HepG2 (cell line): ENCODE measurements around the gene PKD2L2. TPM values are rescaled to one million over a fixed set of nuclear protein-coding genes. Genes with fewer than 3 reads are reported as not detected.
"Not testable (repeated sequence)": the region's sequence is repeated elsewhere in the genome, so short reads cannot be mapped to it uniquely, and the experiment has no call there.

Experiments
- ATAC-seq: fragments of 200-7000 bp; cut with Tn5 transposase; 3 replicates; pipeline ENCODE4 v1.9.1; 2020; ENCODE audit warnings: mild to moderate bottlenecking, moderate library complexity
- BruUV-seq: library from RNA; stranded (reverse); fragments of 400-500 nt; replicated peaks from 2 replicates; lab custom pipeline; 2021; lab: Mats Ljungman, UMichigan
- CTCF ChIA-PET: fragments of 300-600 bp; formaldehyde crosslinking; extraction: SDS; loops from one replicate; lab custom pipeline; 2021; ENCODE audit warnings: low total read pairs, inconsistent platforms, low intra/inter-chr PET ratio; lab: Yijun Ruan, JAX
- POLR2A ChIA-PET: fragments of 350-600 bp; sonication (Branson Sonifier 250); formaldehyde crosslinking; loops from one replicate; lab custom pipeline; 2020; ENCODE audit warnings: antibody characterized with exemption, inconsistent platforms; lab: Yijun Ruan, JAX
- DNase-seq: peaks from one replicate; pipeline ENCODE4 v3.0.0-alpha.2; 2015; ENCODE audit warnings: low spot score
- FAIRE-seq: peaks from 3 replicates; lab custom pipeline; 2011; peaks lifted over from hg19 to GRCh38; lab: Jason Lieb, UNC
- H2AFZ ChIP-seq: one replicate; pipeline ENCODE4 v1.6.1; 2011; ENCODE audit warnings: low read length, inconsistent platforms
- H3K27ac ChIP-seq: fragments of 300-600 bp; 3 replicates; pipeline ENCODE4 v1.8.0; 2011; ENCODE audit warnings: mixed run types, mild to moderate bottlenecking, mixed read lengths, low read length, inconsistent platforms; ENCODE audit not compliant: insufficient read depth; ENCODE audit errors: extremely low read length
- H3K27me3 ChIP-seq, 2 experiments: fragments of 200-600 bp in 1 of 2; 2 replicates in 1 of 2; 3 replicates in 1 of 2; pipeline versions ENCODE4 v1.6.0 to v1.8.0; 2011; ENCODE audit warnings: low read length in 2 of 2, mild to moderate bottlenecking in 2 of 2, moderate library complexity in 2 of 2, inconsistent platforms in 1 of 2; ENCODE audit not compliant: insufficient read depth in 2 of 2, control insufficient read depth in 1 of 2
- H3K36me3 ChIP-seq, 2 experiments: fragments of 200-600 bp in 1 of 2; replicated peaks in 1 of 2; 2 replicates in 1 of 2; 3 replicates in 1 of 2; pipeline versions ENCODE4 v1.5.1 to v1.8.0; 2011; ENCODE audit warnings: low read length in 2 of 2, inconsistent platforms in 1 of 2; ENCODE audit not compliant: insufficient read depth in 2 of 2, control insufficient read depth in 1 of 2
- H3K4me1 ChIP-seq: 2 replicates; pipeline ENCODE4 v1.5.1; 2012; ENCODE audit warnings: low read length, inconsistent platforms; ENCODE audit not compliant: insufficient read depth
- H3K4me2 ChIP-seq: 2 replicates; pipeline ENCODE4 v1.6.0; 2011; ENCODE audit warnings: low read depth, low read length, inconsistent platforms
- H3K4me3 ChIP-seq, 3 experiments: fragments of 200-600 bp in 1 of 3; sonication (generic), shearing (Covaris generic) in 1 of 3; replicated peaks in 1 of 3; 2 replicates each; pipeline ENCODE4 v1.5.1; 2011 to 2016; ENCODE audit warnings: low read length in 3 of 3, inconsistent platforms in 2 of 3, low read depth in 2 of 3, mild to moderate bottlenecking in 2 of 3, control low read depth in 1 of 3, mixed read lengths in 1 of 3; ENCODE audit not compliant: insufficient read depth in 1 of 3
- H3K79me2 ChIP-seq: one replicate; pipeline ENCODE4 v1.6.1; 2011; ENCODE audit warnings: low read length, inconsistent platforms; ENCODE audit not compliant: insufficient read depth
- H3K9ac ChIP-seq: 2 replicates; pipeline ENCODE4 v1.6.0; 2011; ENCODE audit warnings: mild to moderate bottlenecking, low read depth, low read length, inconsistent platforms; ENCODE audit not compliant: insufficient read depth
- H3K9me3 ChIP-seq: 2 replicates; pipeline ENCODE4 v1.5.1; 2012; ENCODE audit warnings: mild to moderate bottlenecking, low read length
- H4K20me1 ChIP-seq: 2 replicates; pipeline ENCODE4 v1.6.0; 2011; ENCODE audit warnings: inconsistent platforms, mild to moderate bottlenecking, low read length, moderate library complexity; ENCODE audit not compliant: insufficient read depth
- NFE2L2 ChIP-seq: fragments of 150-350 bp; IDR thresholded peaks from 2 replicates; pipeline ENCODE4 v1.6.1; 2014; ENCODE audit warnings: low read length
- ZNF234 ChIP-seq: sonication (generic); formaldehyde crosslinking; conservative IDR thresholded peaks from 2 replicates; pipeline ENCODE4 v1.5.1; 2020; ENCODE audit warnings: mild to moderate bottlenecking, missing genetic modification reagents
- WGBS: methylation state at CpG from one replicate; pipeline ENCODE4 v1.1.6; 2017; ENCODE audit warnings: low lambda C conversion rate; 5-methylcytosine and 5-hydroxymethylcytosine counted together
- in situ Hi-C: cut with HindIII; loops from 2 replicates; pipeline ENCODE4 v1.10.0; 2017; ENCODE audit warnings: low pct_unique_long_range_greater_than_20kb; ENCODE audit not compliant: extremely low pct_ligation_motif_present
- intact Hi-C: fragments of 100-400 bp; cut with micrococcal nuclease; formaldehyde crosslinking; loops from one replicate; pipeline ENCODE4 v1.10.0; 2022; ENCODE audit not compliant: unreplicated experiment
- polyA plus RNA-seq, 8 experiments: library from polyadenylated mRNA; depleted of rRNA in 3 of 8; stranded (reverse) in 7 of 8; unstranded in 1 of 8; fragments of >200 nt; fragmentation: Illumina TruSeq in 4 of 8; extraction: Trizol in 4 of 8; gene quantifications; 2 replicates each; pipeline versions ENCODE4 v1.2.1 to v1.2.3, GENCODE V29; 2011 to 2016; ENCODE audit warnings: low read depth in 4 of 8, missing spikeins in 1 of 8, mixed read lengths in 1 of 8; ENCODE audit not compliant: insufficient read depth in 1 of 8
- total RNA-seq, 5 experiments: library from RNA; depleted of rRNA; stranded (reverse); fragments of >200 nt; fragmentation: Illumina TruSeq; extraction: Trizol; gene quantifications; 2 replicates each; pipeline ENCODE4 v1.2.3, GENCODE V29; 2016; ENCODE audit warnings: low read depth in 1 of 5
- TF ChIP-seq, protein P1 (sequence below): sonication (generic); formaldehyde crosslinking; IDR thresholded peaks from 2 replicates; pipeline ENCODE4 v1.4.0; 2020; ENCODE audit warnings: mild to moderate bottlenecking, low read depth, missing genetic modification reagents
- TF ChIP-seq, protein P2 (sequence below): sonication (generic); formaldehyde crosslinking; IDR thresholded peaks from 2 replicates; pipeline ENCODE4 v1.5.1; 2020; ENCODE audit warnings: mild to moderate bottlenecking, missing genetic modification reagents, borderline replicate concordance

PKD2L2 gene
- total and polyA plus RNA-seq, 2 of the 13 experiments (the other 11 are each of a cell fraction or from before 2014, with no cell fraction given) = not detected

- H3K4me1 ChIP-seq = no peaks in the 10 kb centered on the region
- H3K9ac ChIP-seq = no peak overlapping the region
- peaks cover 8 to 36% of the 10 kb centered on the region in 2 experiments; a peak in 4 of 5 replicates for H3K36me3 ChIP-seq
- WGBS = 96% methylated on average over 2 of the region's 2 CpGs
- FAIRE-seq (no peak), ATAC-seq (no peak), DNase-seq (no peak)
- no peaks in the 10 kb centered on the region for H3K27me3 ChIP-seq
- POLR2A ChIA-PET = no interaction called here
- no peaks in the 10 kb centered on the region for H3K79me2 ChIP-seq
- intact Hi-C loops = no loop called here
- H3K4me3 ChIP-seq = no peak overlapping the region
- H2AFZ ChIP-seq = no peak overlapping the region
- no TSS peak for BruUV-seq
- no peaks in the 10 kb centered on the region for H4K20me1 ChIP-seq
- no peak for TF ChIP-seq ZNF234 (CRISPR knock-in tag)
- TF ChIP-seq, protein P1, sequence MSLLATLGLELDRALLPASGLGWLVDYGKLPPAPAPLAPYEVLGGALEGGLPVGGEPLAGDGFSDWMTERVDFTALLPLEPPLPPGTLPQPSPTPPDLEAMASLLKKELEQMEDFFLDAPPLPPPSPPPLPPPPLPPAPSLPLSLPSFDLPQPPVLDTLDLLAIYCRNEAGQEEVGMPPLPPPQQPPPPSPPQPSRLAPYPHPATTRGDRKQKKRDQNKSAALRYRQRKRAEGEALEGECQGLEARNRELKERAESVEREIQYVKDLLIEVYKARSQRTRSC = no peak
- H3K4me2 ChIP-seq = no peak overlapping the region
- no peaks in the 10 kb centered on the region for H3K9me3 ChIP-seq
- CTCF ChIA-PET = no interaction called here
- H3K27ac ChIP-seq = no peak overlapping the region
- in situ Hi-C loops = no loop called here
These were observed 70.9 kb downstream of the PKD2L2 start for GRCh38 chr5:137960141-137960540.

- Histone ChIP-seq H3K9me3 (no peaks in the 10 kb centered on the region), H3K27ac (no peak overlapping the region), H3K4me1 (no peaks in the 10 kb centered on the region), H3K79me2 (no peaks in the 10 kb centered on the region), H2AFZ (no peak overlapping the region), H3K27me3 (no peaks in the 10 kb centered on the region), H3K36me3 (peaks cover 10 to 33% of the 10 kb centered on the region in 2 experiments; a peak in 4 of 5 replicates), H4K20me1 (no peaks in the 10 kb centered on the region), H3K4me3 (no peak overlapping the region), H3K4me2 (no peak overlapping the region), H3K9ac (no peak overlapping the region)
- TF ChIP-seq, protein P2, sequence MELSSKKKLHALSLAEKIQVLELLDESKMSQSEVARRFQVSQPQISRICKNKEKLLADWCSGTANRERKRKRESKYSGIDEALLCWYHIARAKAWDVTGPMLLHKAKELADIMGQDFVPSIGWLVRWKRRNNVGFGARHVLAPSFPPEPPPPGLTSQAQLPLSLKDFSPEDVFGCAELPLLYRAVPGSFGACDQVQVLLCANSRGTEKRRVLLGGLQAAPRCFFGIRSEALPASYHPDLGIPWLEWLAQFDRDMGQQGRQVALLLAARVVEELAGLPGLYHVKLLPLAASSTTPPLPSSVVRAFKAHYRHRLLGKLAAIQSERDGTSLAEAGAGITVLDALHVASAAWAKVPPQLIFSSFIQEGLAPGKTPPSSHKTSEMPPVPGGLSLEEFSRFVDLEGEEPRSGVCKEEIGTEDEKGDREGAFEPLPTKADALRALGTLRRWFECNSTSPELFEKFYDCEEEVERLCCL (CRISPR knock-in tag) = no peak
- TF ChIP-seq NFE2L2 = peak; percentile 73
- FAIRE-seq (no peak), ATAC-seq (no peak), DNase-seq (no peak)
- intact Hi-C loops = no loop called here
- in situ Hi-C loops = no loop called here
- ChIA-PET CTCF (no interaction called here), POLR2A (no interaction called here)
- 97% methylated on average over 3 of the region's 3 CpGs for WGBS
- no TSS peak for BruUV-seq
These were observed 71.6 kb downstream of the PKD2L2 start for GRCh38 chr5:137960819-137961218.

GRCh38 chr5:137970384-137970783 is 81.1 kb downstream of the PKD2L2 start:
- 100% methylated on average over 4 of the region's 4 CpGs for WGBS

More at GRCh38 chr5:137970384-137970783, 81.1 kb downstream of the PKD2L2 start:
- H3K4me3 ChIP-seq, in situ Hi-C loops, DNase-seq, H2AFZ ChIP-seq, H3K27me3 ChIP-seq, POLR2A ChIA-PET, CTCF ChIA-PET, FAIRE-seq, H3K4me2 ChIP-seq, H3K9me3 ChIP-seq, intact Hi-C loops, H3K4me1 ChIP-seq, BruUV-seq, H3K9ac ChIP-seq, H4K20me1 ChIP-seq, H3K27ac ChIP-seq, ATAC-seq, H3K79me2 ChIP-seq: not testable (repeated sequence)
- peaks cover 1 to 17% of the 10 kb centered on the region in 2 experiments; a peak in 3 of 5 replicates for H3K36me3 ChIP-seq
